Activated T-helper 1 cell treated with anti-CD3 and anti-CD28 coated beads, Interleukin-12 subunit alpha, Interleukin-12 subunit beta, Interleukin-2, Interleukin-4 antibody, amounts not matched to agents 30 ng/mL and 10 ng/mL and 1 ng/mL, durations not matched to agents 14 hours and 24 hours and 36 hours (primary cell): ENCODE data around the gene FXYD5. TPM values are rescaled to one million over a fixed set of nuclear protein-coding genes. Genes with fewer than 3 reads are reported as not detected.
A peak's percentile ranks its signal among the peaks of the same experiment; 100 is the strongest.

Experiments used
- DNase-seq: peaks from one replicate; pipeline ENCODE4 v3.0.0; 2021; ENCODE audit warnings: low spot score
- H3K27ac Mint-ChIP-seq: one replicate; pipeline ENCODE4 v1.8.0; 2021; ENCODE audit warnings: mild to moderate bottlenecking, mixed read lengths
- H3K27me3 Mint-ChIP-seq: one replicate; pipeline ENCODE4 v1.8.0; 2022; ENCODE audit warnings: mild to moderate bottlenecking, moderate library complexity, mixed read lengths; ENCODE audit not compliant: insufficient read depth
- H3K36me3 Mint-ChIP-seq: one replicate; pipeline ENCODE4 v1.8.0; 2021; ENCODE audit warnings: low read depth, mixed read lengths
- H3K4me1 Mint-ChIP-seq: one replicate; pipeline ENCODE4 v1.8.0; 2021; ENCODE audit warnings: low read depth, mixed read lengths
- H3K4me3 Mint-ChIP-seq: one replicate; pipeline ENCODE4 v1.8.0; 2021; ENCODE audit warnings: mild to moderate bottlenecking, moderate library complexity, mixed read lengths
- H3K9me3 Mint-ChIP-seq: one replicate; pipeline ENCODE4 v1.8.0; 2021; ENCODE audit warnings: mixed read lengths
- intact Hi-C: fragments of 100-400 bp; cut with micrococcal nuclease; formaldehyde crosslinking; loops from one replicate; pipeline ENCODE4 v1.15.1; 2024
- total RNA-seq: library from RNA; stranded (reverse); gene quantifications from 2 replicates; pipeline ENCODE4 v1.2.3, GENCODE V29; 2022

Gene FXYD5
- total RNA-seq, 1 donor from 2014 or later, result 309 TPM

DNA sequence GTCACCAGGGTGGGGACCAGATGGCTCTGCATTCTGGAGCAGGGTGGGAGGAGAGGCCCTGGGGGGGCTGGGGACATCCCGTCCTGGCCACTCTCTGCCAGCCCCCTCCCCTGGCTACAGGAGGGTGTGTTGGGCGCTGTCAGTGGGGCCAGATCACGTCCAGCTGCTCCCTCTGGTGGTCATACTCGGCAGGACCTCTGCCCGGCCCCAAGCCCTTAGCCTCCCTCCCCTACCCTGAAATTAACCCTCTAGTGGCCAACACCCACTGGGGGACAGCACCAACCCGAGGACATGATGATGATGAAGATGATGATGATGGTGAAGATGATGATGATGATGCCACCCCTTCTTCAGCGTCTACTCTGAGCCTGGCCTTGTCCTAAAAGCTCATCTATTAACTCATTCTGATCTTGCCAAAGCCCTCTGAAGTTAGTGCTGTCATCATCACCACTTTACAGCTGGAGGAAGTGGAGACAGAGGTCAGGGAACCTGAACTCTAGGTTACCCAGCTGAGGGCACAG, 19.1 kb upstream of the FXYD5 start:
- Mint-ChIP-seq H3K27ac (no peak overlapping the region), H3K4me1 (peaks cover 8% of the 10 kb centered on the region), H3K27me3 (peaks cover 3% of the 10 kb centered on the region), H3K4me3 (no peak overlapping the region), H3K36me3 (no peaks in the 10 kb centered on the region), H3K9me3 (no peaks in the 10 kb centered on the region)
- intact Hi-C loops, result loop anchor here (1.0 kb wide), 1 partner anchor 68 kb away; no protein-coding TSS in a partner anchor
- DNase-seq, result peak; percentile 50

DNA sequence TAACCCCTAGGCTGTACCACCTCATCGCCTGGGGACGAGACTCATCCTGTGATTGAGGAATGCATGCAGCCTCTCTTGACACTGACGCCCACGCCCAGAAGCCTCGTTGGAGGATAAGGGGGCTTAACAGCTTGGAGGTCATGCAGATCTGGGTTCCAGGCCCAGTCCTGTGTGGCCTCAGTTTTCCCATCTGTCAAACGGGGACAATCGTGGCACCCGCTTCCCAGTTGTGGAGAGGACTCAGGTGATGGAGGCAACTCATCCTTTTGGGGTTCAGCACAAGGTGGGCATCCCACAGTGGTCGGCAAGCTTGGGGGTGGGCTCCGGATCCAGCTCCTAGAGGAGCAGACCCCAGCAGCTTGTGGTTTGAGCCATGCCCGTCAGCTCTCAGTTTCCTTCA, 18.3 kb upstream of the FXYD5 start:
- Mint-ChIP-seq H3K27ac (no peak overlapping the region), H3K27me3 (peaks cover 4% of the 10 kb centered on the region), H3K4me1 (peaks cover 16% of the 10 kb centered on the region), H3K36me3 (no peaks in the 10 kb centered on the region), H3K4me3 (no peak overlapping the region), H3K9me3 (no peaks in the 10 kb centered on the region)
- DNase-seq, result no peak
- intact Hi-C loops, result no loop called here

DNA sequence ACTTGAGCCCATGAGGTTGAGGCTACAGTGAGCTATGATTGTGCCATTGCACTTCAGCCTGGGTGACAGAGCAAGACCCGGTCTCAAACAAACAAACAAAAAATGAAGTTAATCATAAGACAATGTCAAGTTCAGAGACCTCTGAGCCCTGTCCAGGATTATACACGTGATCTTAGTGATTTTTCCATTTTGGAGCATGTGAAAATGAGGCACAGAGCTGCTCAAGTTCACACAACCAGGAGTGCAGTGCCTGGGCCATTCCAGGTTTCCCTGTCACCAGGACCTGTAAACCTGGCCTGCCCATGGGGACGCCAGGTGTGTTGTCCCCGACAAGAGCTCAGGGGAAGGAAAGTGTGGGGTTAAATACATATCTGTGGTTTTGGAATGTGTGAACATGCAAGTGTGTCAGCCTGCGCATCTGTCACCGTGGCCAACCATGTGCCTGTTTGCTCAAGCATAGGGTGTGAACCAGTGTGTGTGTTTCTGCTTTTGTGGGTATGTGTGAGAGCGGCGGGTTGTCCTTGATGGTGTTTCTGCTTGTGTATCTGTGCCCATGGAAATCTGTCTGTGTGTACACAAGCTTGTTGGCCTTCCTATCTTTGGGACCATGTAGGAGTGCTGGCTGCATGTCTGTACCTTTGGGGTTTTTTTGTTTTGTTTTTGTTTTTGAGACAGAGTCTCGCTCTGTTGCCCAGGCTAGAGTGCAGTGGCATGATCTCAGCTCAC, 17.4 kb upstream of the FXYD5 start:
- DNase-seq, result no peak
- peaks cover 4% of the 10 kb centered on the region for H3K27me3 Mint-ChIP-seq
- H3K36me3 Mint-ChIP-seq, result no peaks in the 10 kb centered on the region
- H3K9me3 Mint-ChIP-seq, result no peaks in the 10 kb centered on the region
- H3K27ac Mint-ChIP-seq, result no peak overlapping the region
- H3K4me3 Mint-ChIP-seq, result no peak overlapping the region
- intact Hi-C loops, result no loop called here
- peaks cover 24% of the 10 kb centered on the region for H3K4me1 Mint-ChIP-seq

DNA sequence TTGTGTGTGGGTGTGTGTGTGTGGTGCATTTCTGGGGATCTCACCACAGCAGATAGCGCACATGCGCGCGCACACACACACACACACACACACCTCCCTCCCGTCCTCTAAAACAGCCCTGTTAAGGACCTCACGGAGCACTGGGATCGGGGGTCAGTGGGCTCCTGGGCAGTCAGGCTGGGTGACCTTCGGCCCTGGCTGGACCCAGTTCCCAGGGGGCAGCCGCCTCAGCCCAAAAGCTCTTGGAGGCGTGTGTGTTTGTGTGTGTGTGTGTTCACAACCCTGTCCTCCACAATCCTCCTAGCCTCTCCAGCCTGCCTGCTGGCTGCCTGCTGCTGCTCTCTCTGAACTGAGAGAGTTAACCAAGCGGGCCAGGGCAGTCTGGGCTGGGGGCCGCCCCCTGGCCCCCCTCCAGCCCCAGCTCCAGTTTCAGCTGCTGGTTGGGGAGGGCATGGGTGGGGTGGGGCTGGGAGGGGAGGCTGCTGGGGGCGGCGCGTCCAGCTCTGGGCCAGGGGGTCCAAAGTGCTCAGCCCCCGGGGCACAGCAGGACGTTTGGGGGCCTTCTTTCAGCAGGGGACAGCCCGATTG, 16.1 kb upstream of the FXYD5 start, which contains the start of gene FXYD1:
Gene FXYD1 (plus strand): TSS at position 520 of the 588 bp plus-strand sequence. CDS start 1,256 bp downstream, outside the sequence.
- no peaks in the 10 kb centered on the region for H3K36me3 Mint-ChIP-seq
- H3K4me3 Mint-ChIP-seq, result no peak within 1 kb of the TSS
- intact Hi-C loops, result no loop called here
- peaks cover 4% of the 10 kb centered on the region for H3K27me3 Mint-ChIP-seq
- peaks cover 25% of the 10 kb centered on the region for H3K4me1 Mint-ChIP-seq
- no peak within 1 kb of the TSS for H3K27ac Mint-ChIP-seq
- no peak for DNase-seq
- no peaks in the 10 kb centered on the region for H3K9me3 Mint-ChIP-seq

DNA sequence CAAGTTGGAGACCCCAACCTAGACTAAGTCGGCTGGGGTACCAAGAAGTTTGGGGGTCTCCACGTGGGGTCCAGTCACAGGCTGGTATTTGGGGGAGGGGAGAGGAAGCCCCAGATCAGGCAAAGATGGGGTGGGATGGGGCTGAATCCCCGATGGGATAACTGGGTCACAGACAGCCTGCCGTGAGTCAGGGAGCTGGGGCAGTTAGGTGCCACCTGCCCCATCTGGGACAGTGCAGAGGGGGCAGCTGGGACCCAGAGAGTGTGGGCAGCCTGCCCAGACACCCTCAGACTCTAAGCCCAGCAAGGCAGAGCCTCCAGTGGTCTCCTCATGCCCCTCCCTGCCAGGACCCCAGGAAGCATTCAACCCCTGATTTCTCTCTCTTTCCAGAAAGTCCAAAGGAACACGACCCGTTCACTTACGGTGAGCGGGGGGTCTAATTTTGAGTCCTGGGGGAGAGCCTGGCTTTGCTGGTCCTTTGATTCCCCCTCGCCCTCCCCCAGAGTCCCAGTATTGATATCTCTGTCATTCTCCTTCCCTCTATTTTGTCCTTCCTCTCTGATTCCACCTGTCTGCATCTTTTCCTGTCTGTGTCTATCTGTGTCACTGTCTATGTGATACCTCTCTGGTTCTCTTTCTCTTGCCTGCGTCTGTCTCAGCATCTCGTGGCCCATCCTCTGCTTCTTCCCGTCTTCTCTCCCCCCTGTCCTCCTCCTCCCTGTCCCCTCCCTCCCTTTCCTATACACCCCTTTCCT, 14.2 kb upstream of the FXYD5 start:
- Mint-ChIP-seq H3K27ac (no peak overlapping the region), H3K9me3 (no peaks in the 10 kb centered on the region), H3K4me3 (no peak overlapping the region), H3K27me3 (peaks cover 14% of the 10 kb centered on the region), H3K36me3 (peaks cover 2% of the 10 kb centered on the region), H3K4me1 (peaks cover 32% of the 10 kb centered on the region)
- intact Hi-C loops, result loop anchor here (2.0 to 5.0 kb wide), 2 partner anchors 26 to 207 kb away; partner anchors contain the start of genes FFAR1 and FXYD3
- DNase-seq, result no peak

DNA sequence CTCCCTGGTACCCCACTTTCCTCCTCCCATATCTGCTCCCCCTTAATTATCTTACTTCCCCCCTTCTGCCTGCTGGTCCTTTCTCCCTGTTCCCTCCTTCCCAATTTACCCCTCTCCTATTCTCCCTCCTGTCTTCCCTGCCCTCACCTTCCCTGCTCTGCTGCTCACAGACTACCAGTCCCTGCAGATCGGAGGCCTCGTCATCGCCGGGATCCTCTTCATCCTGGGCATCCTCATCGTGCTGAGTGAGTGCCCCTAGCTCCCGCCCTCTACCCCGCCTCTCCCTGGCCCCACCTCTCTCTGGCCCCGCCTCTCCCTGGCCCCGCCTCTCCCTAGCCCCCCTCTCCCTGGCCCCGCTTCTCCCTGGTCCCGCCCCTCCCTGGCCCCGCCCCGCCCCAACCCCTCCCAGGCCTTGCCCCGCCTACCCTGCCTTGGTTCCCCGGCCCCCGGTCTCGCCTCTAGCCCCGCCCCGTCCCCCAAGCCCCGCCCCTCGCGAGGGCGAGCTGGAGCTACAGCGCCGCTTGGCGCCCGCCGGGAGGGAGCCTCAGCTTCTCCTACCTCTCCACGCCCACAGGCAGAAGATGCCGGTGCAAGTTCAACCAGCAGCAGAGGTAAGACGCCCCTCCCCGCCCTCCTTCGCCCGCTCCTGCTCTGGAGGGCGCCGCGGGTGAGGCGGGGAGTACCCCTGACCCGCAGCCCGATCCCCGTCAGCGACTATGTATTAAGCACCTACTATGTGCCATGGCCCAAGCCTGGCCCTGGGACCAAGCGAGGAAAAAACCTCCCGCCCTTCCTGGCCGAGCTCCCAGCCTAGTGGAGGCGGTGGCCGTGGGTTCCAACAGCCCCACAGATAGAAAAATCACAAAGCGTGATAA, 13.3 kb upstream of the FXYD5 start:
- Mint-ChIP-seq H3K9me3 (no peaks in the 10 kb centered on the region), H3K36me3 (peaks cover 2% of the 10 kb centered on the region), H3K4me3 (peak overlapping the region; percentile 82), H3K4me1 (peaks cover 25% of the 10 kb centered on the region), H3K27me3 (peaks cover 14% of the 10 kb centered on the region), H3K27ac (peak overlapping the region; percentile 79)
- DNase-seq, result peak; percentile 90
- intact Hi-C loops, result loop anchor here (1.0 to 5.0 kb wide), 7 partner anchors 12 to 507 kb away; partner anchors contain the start of genes COX6B1, FFAR1 and FXYD3

DNA sequence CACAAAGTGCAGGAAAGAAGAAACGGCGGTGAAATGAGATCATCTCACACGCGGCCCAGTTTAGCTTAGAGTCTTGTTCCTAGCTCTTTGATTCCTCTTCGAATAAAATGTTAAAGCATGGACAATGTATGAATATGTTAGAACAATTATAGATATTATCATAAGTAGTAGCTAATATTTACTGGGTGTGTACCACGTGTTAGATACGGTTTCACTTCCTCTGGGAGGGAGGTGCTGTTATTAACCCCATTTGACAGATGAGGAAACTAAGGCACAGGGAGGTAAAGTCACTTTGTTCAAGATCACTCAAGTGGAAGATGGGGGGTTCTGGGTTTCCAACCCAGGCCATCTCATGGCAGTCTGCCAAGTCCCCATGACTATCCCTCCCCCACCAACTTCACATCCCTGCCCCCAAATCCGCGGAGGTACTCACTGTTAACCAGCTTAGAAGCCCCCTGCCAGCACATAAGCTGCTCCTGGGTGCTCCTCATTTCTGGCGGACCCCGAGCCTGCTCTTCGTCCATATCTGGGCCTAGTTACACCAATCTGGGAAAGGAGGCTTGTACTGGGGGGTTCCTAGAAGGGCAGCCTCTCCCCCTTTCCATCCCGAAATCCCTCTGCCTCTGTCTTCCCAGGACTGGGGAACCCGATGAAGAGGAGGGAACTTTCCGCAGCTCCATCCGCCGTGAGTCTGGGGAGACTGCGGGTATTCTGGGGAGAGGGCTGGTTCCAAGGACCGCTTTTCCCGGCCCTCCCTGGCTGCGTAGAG, 12.5 kb upstream of the FXYD5 start:
- peaks cover 2% of the 10 kb centered on the region for H3K36me3 Mint-ChIP-seq
- peaks cover 30% of the 10 kb centered on the region for H3K4me1 Mint-ChIP-seq
- no peak for DNase-seq
- no peaks in the 10 kb centered on the region for H3K9me3 Mint-ChIP-seq
- peak overlapping the region; percentile 79 for H3K27ac Mint-ChIP-seq
- H3K4me3 Mint-ChIP-seq, result peak overlapping the region; percentile 82
- intact Hi-C loops, result loop anchor here (1.0 to 5.0 kb wide), 8 partner anchors 11 to 506 kb away; partner anchors contain the start of genes COX6B1, FFAR1 and FXYD3
- peaks cover 14% of the 10 kb centered on the region for H3K27me3 Mint-ChIP-seq

DNA sequence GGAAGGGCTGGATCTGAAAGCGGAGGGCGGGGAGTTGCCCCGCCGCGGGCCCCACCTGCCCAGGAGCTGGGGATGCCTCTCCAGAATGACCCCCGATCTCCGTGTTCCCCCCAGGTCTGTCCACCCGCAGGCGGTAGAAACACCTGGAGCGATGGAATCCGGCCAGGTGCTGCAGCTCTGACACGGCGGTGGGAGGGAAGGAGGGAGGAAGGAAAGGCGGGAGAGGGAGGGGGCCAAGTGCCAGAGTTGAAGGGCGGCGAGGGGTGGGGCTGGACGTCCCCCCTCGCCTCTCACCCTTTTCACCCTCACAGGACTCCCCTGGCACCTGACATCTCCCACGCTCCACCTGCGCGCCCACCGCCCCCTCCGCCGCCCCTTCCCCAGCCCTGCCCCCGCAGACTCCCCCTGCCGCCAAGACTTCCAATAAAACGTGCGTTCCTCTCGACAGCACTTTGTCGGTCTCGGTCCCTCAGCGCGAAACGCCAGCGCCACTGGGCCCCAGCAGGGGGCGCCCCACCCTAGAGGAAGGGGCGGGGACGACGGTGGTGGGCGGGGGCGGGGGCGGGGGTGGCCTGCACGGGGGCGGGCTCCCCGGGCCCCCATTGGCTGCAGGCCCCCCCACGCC, 11.8 kb upstream of the FXYD5 start:
- no peak overlapping the region for H3K27ac Mint-ChIP-seq
- no peaks in the 10 kb centered on the region for H3K9me3 Mint-ChIP-seq
- peak; percentile 60 for DNase-seq
- intact Hi-C loops, result loop anchor here (2.0 to 5.0 kb wide), 2 partner anchors 74 to 205 kb away; partner anchors contain the start of gene FFAR1
- no peak overlapping the region for H3K4me3 Mint-ChIP-seq
- peaks cover 30% of the 10 kb centered on the region for H3K4me1 Mint-ChIP-seq
- peaks cover 2% of the 10 kb centered on the region for H3K36me3 Mint-ChIP-seq
- peaks cover 14% of the 10 kb centered on the region for H3K27me3 Mint-ChIP-seq

DNA sequence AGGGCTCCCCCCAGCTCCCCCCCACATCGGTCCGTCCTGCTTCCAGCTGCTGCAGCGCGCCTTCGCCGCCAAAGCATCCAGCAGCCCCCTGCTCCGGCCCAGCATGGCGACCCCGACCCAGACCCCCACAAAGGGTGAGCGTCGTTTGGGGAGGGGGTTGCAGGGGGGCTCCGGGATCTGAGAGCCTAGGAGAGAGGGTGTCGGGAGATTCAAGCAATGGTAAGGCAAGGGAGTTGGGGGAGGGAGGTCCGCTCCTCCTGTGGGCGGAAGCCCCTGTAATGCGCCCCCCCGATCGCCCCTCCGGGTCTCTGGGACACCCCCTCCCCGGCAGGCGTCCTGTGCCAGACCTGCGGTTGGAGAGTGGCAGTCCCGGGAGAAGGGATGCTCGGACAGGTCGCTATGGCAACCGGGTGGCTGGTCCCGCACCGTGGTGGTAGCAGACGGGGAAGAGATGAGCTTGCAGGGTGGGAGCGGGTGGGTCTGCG, 11.3 kb upstream of the FXYD5 start, which contains the start of gene FXYD7:
Gene FXYD7 (plus strand): TSS at position 25 of the 485 bp plus-strand sequence. CDS start 79 bp downstream, at position 104.
- no peak for DNase-seq
- H3K27ac Mint-ChIP-seq, result no peak within 1 kb of the TSS
- H3K36me3 Mint-ChIP-seq, result peaks cover 2% of the 10 kb centered on the region
- intact Hi-C loops, result loop anchor here (2.0 to 5.0 kb wide), 2 partner anchors 74 to 204 kb away; partner anchors contain the start of gene FFAR1
- H3K4me1 Mint-ChIP-seq, result peaks cover 30% of the 10 kb centered on the region
- H3K27me3 Mint-ChIP-seq, result peaks cover 12% of the 10 kb centered on the region
- H3K9me3 Mint-ChIP-seq, result no peaks in the 10 kb centered on the region
- peak within 1 kb of the TSS; percentile 26 for H3K4me3 Mint-ChIP-seq

DNA sequence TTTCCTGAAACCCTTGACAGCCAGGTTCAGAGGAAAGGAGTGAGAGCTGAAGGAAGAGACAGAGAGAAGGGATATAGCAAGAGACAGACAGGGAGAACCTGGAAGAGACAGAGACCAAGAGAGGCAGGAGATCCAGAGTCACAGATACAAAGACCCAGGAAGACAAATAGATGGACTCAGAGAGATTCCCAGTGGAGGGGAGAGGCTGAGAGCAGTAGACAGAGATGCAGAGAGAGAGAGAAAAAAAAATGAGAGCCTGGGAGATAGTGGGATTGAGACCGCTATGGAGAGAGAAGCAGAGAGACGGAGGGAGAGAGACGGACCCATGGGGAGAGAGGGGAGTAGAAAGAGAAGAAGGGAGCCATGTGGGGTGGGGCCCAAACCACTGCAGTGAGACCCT, 10.7 kb upstream of the FXYD5 start:
- peak overlapping the region; percentile 16 for H3K4me3 Mint-ChIP-seq
- H3K36me3 Mint-ChIP-seq, result peaks cover 2% of the 10 kb centered on the region
- intact Hi-C loops, result loop anchor here (2.0 to 5.0 kb wide), 2 partner anchors 73 to 203 kb away; partner anchors contain the start of gene FFAR1
- H3K9me3 Mint-ChIP-seq, result no peaks in the 10 kb centered on the region
- H3K4me1 Mint-ChIP-seq, result peaks cover 30% of the 10 kb centered on the region
- peaks cover 12% of the 10 kb centered on the region for H3K27me3 Mint-ChIP-seq
- DNase-seq, result no peak
- H3K27ac Mint-ChIP-seq, result no peak overlapping the region

DNA sequence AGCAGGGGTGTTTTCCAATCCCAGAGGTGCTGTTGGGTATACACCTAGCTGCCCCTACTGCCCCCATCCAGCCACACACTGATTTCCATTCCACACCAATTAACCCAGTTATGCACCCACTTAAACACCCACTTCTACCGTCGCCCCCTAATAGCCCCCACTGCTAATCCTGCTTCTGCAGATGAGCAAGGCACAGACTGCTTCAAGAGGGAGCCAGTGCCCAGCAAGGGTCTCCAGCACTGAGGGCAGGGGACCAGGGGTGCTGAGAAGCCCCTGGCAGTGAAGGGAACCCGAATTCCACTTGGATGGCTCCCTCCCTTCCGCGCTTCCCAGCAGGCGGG, 10.3 kb upstream of the FXYD5 start:
- peaks cover 2% of the 10 kb centered on the region for H3K36me3 Mint-ChIP-seq
- H3K4me1 Mint-ChIP-seq, result peaks cover 30% of the 10 kb centered on the region
- H3K4me3 Mint-ChIP-seq, result no peak overlapping the region
- H3K9me3 Mint-ChIP-seq, result no peaks in the 10 kb centered on the region
- no peak overlapping the region for H3K27ac Mint-ChIP-seq
- peaks cover 12% of the 10 kb centered on the region for H3K27me3 Mint-ChIP-seq
- intact Hi-C loops, result loop anchor here (5.0 kb wide), 1 partner anchor 203 kb away; the partner anchor contains the start of gene FFAR1
- DNase-seq, result no peak
